SH-SY5Y (cell line): ENCODE measurements around the gene NAPG.

Experiments used
- GATA2 ChIP-seq: IDR thresholded peaks from 2 replicates; pipeline ENCODE4 v1.6.1; 2011; ENCODE audit warnings: mild to moderate bottlenecking, low read depth, low read length
- GATA3 ChIP-seq: IDR thresholded peaks from 2 replicates; pipeline ENCODE4 v1.6.1; 2011; ENCODE audit warnings: low read depth, mild to moderate bottlenecking, low read length, moderate library complexity

DNA sequence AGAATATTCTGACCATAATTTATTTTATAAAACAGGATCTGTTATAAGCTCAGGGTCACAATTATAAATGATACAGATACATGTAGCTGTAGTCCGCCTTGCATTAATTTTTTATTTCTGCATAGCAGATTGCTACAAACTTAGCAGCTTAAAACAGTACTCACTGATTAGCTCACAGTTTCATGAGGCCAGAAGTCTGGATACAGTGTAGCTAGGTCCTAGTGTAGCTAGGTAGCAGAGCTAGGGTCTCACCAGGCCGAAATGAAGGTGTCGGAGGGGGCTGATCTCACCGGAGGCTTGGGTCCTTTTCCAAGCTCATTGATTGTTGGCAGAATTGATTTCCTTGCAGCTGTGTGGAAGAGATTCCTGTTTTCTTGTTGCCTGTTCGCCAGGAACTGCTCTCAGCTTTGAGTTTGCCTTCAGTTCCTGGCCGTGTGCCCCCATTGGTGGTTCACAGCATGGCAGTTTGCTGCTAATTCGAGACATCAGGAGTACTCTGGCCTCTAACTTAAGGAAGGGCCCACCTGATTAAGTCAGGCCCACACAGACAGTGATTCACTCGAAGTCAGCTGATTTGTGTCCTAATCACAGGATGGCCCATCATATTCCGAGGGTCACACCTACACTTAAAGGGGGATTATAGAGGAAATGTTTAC is 18.4 kb downstream of the NAPG start:
- TF ChIP-seq GATA2 (no peak), GATA3 (no peak)
